DND-41 (cell line): ENCODE results near the gene CD1D.

Experiments used
- CTCF ChIP-seq: IDR thresholded peaks from 2 replicates; pipeline ENCODE4 v1.5.1; 2012; ENCODE audit warnings: borderline replicate concordance, low read length, moderate library complexity, mild to moderate bottlenecking; ENCODE audit not compliant: poor library complexity, severe bottlenecking; ENCODE audit errors: extremely low read depth
- EZH2 ChIP-seq: IDR thresholded peaks from 3 replicates; pipeline ENCODE4 v1.6.1; 2012; ENCODE audit warnings: borderline replicate concordance, low read depth, mild to moderate bottlenecking, moderate library complexity, low read length, inconsistent platforms; ENCODE audit not compliant: severe bottlenecking

- TF ChIP-seq CTCF (no peak), EZH2 (no peak)
These were observed 5.1 kb downstream of the CD1D start for GRCh38 chr1:158185770-158186169.
